SU-DHL-6 (cell line): ENCODE results near the gene NAGPA.

Experiments
- H2AFZ ChIP-seq: fragments of 200-600 bp; sonication (generic); 2 replicates; pipeline ENCODE4 v1.6.1; 2014; ENCODE audit warnings: low read depth, mild to moderate bottlenecking, moderate library complexity, mixed read lengths, antibody characterized with exemption, low read length; ENCODE audit not compliant: severe bottlenecking
- H3F3A ChIP-seq: fragments of 200-600 bp; shearing (Covaris generic); 2 replicates; pipeline ENCODE4 v1.6.0; 2016; ENCODE audit warnings: antibody characterized with exemption, mild to moderate bottlenecking; ENCODE audit not compliant: insufficient read depth
- H3K27ac ChIP-seq: fragments of 200-600 bp; sonication (generic); 2 replicates; pipeline ENCODE4 v1.5.1; 2016; ENCODE audit warnings: low read depth, mild to moderate bottlenecking, low read length, moderate library complexity, mixed read lengths
- H3K27me3 ChIP-seq: fragments of 200-600 bp; sonication (generic), shearing (Covaris generic); 2 replicates; pipeline ENCODE4 v1.6.0; 2014; ENCODE audit warnings: mild to moderate bottlenecking, low read length
- H3K36me3 ChIP-seq: fragments of 200-600 bp; sonication (generic); 2 replicates; pipeline ENCODE4 v1.6.1; 2014; ENCODE audit warnings: mild to moderate bottlenecking, low read length, mixed read lengths
- H3K4me2 ChIP-seq: fragments of 300-600, 200-600 bp; shearing (Covaris generic), sonication (generic); 2 replicates; pipeline ENCODE4 v1.6.0; 2014; ENCODE audit warnings: low read length, low read depth, mild to moderate bottlenecking; ENCODE audit not compliant: poor library complexity, severe bottlenecking
- H3K4me3 ChIP-seq: fragments of 200-600 bp; sonication (generic); 2 replicates; pipeline ENCODE4 v1.5.1; 2014; ENCODE audit warnings: antibody characterized with exemption, low read length, mild to moderate bottlenecking, mixed read lengths; ENCODE audit not compliant: insufficient read depth, poor library complexity, severe bottlenecking
- H3K79me2 ChIP-seq: fragments of 200-600 bp; sonication (generic); 2 replicates; pipeline ENCODE4 v1.6.1; 2014; ENCODE audit warnings: mild to moderate bottlenecking, low read length, moderate library complexity; ENCODE audit not compliant: insufficient read depth
- H3K9ac ChIP-seq: fragments of 200-600 bp; sonication (generic); 2 replicates; pipeline ENCODE4 v1.7.0; 2014; ENCODE audit warnings: mild to moderate bottlenecking, low read length
- H3K9me2 ChIP-seq: fragments of 200-600 bp; sonication (generic); replicated peaks from 2 replicates; pipeline ENCODE4 v1.6.1; 2014; ENCODE audit warnings: low read length; ENCODE audit not compliant: insufficient read depth
- H3K9me3 ChIP-seq: fragments of 200-600 bp; sonication (generic); 2 replicates; pipeline ENCODE4 v1.6.1; 2014; ENCODE audit warnings: low read length, mixed read lengths; ENCODE audit not compliant: insufficient read depth
- H4K20me1 ChIP-seq: fragments of 200-600 bp; sonication (generic); 2 replicates; pipeline ENCODE4 v1.6.1; 2014; ENCODE audit warnings: low read depth, mild to moderate bottlenecking, antibody characterized with exemption, low read length, moderate library complexity, mixed read lengths
- EZH2phosphoT487 ChIP-seq: fragments of 200-600 bp; sonication (generic), shearing (Covaris generic); conservative IDR thresholded peaks from 2 replicates; pipeline ENCODE4 v1.6.1; 2018; ENCODE audit warnings: mild to moderate bottlenecking, antibody characterized with exemption, low read length, moderate library complexity, mixed read lengths
- TF ChIP-seq, protein P1 (sequence below): fragments of 200-600 bp; sonication (generic); IDR thresholded peaks from one replicate; pipeline ENCODE4 v1.5.1; 2017; ENCODE audit warnings: antibody characterized with exemption, mild to moderate bottlenecking, low read length, moderate library complexity; ENCODE audit not compliant: insufficient read depth, poor library complexity, severe bottlenecking

Gene NAGPA

GRCh38 chr16:5030251-5030870 lies 3.4 kb downstream of the NAGPA start:
- H3K9me2 ChIP-seq, result no peaks in the 10 kb centered on the region
- no peaks in the 10 kb centered on the region for H4K20me1 ChIP-seq
- H3K9ac ChIP-seq, result no peak overlapping the region
- no peaks in the 10 kb centered on the region for H3K36me3 ChIP-seq
- no peak overlapping the region for H3K4me3 ChIP-seq
- no peaks in the 10 kb centered on the region for H3K9me3 ChIP-seq
- no peak overlapping the region for H3K4me2 ChIP-seq
- no peaks in the 10 kb centered on the region for H3F3A ChIP-seq
- H3K27me3 ChIP-seq, result no peaks in the 10 kb centered on the region
- no peaks in the 10 kb centered on the region for H3K79me2 ChIP-seq
- H3K27ac ChIP-seq, result no peak overlapping the region
- TF ChIP-seq EZH2phosphoT487, result no peak
- TF ChIP-seq, protein P1, sequence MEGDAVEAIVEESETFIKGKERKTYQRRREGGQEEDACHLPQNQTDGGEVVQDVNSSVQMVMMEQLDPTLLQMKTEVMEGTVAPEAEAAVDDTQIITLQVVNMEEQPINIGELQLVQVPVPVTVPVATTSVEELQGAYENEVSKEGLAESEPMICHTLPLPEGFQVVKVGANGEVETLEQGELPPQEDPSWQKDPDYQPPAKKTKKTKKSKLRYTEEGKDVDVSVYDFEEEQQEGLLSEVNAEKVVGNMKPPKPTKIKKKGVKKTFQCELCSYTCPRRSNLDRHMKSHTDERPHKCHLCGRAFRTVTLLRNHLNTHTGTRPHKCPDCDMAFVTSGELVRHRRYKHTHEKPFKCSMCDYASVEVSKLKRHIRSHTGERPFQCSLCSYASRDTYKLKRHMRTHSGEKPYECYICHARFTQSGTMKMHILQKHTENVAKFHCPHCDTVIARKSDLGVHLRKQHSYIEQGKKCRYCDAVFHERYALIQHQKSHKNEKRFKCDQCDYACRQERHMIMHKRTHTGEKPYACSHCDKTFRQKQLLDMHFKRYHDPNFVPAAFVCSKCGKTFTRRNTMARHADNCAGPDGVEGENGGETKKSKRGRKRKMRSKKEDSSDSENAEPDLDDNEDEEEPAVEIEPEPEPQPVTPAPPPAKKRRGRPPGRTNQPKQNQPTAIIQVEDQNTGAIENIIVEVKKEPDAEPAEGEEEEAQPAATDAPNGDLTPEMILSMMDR, result no peak
- no peak overlapping the region for H2AFZ ChIP-seq

DNA sequence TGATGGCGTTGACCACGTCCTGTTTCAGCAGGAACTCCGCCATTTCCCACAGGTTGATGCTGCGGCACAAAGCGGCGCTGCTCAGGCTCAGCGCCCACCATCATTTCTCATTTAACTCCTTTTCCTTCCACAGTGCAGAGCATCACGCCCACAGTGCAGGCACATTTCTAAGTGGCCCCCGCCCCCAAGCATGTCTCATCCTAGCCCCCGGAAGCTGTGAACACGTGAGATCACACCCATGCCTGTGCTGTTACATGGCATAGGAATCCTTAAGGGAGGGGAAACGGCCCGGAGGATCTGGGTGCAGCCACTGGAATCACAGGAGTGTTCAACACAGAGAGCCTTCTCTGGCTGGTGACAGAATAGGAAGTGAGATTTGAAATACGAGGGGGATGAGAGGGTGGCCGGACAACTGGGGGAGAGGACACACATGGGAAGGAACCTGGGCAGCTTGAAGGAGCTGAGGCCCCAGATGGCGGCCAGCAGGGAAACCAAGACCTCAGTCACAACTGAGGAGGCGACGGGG lies 4.7 kb downstream of the NAGPA start:
- Histone ChIP-seq H3K9me3 (no peaks in the 10 kb centered on the region), H2AFZ (no peak overlapping the region), H3K9ac (no peak overlapping the region), H3K27me3 (no peaks in the 10 kb centered on the region), H3K4me3 (no peak overlapping the region), H3K36me3 (no peaks in the 10 kb centered on the region), H3K9me2 (no peaks in the 10 kb centered on the region), H3F3A (no peaks in the 10 kb centered on the region), H3K27ac (no peak overlapping the region), H3K79me2 (no peaks in the 10 kb centered on the region), H4K20me1 (no peaks in the 10 kb centered on the region), H3K4me2 (no peak overlapping the region)
- no peak for TF ChIP-seq EZH2phosphoT487
- TF ChIP-seq, protein P1, result no peak

GRCh38 chr16:5027575-5028235 lies 6.0 kb downstream of the NAGPA start:
- H3K9ac ChIP-seq, result no peak overlapping the region
- no peak overlapping the region for H2AFZ ChIP-seq
- no peaks in the 10 kb centered on the region for H3K79me2 ChIP-seq
- no peaks in the 10 kb centered on the region for H3F3A ChIP-seq
- no peaks in the 10 kb centered on the region for H3K27me3 ChIP-seq
- H3K36me3 ChIP-seq, result no peaks in the 10 kb centered on the region
- H3K9me2 ChIP-seq, result no peaks in the 10 kb centered on the region
- H3K27ac ChIP-seq, result no peak overlapping the region
- no peak overlapping the region for H3K4me3 ChIP-seq
- H4K20me1 ChIP-seq, result no peaks in the 10 kb centered on the region
- H3K4me2 ChIP-seq, result no peak overlapping the region
- no peak for TF ChIP-seq EZH2phosphoT487
- TF ChIP-seq, protein P1, result no peak
- H3K9me3 ChIP-seq, result no peaks in the 10 kb centered on the region
